SJSA1 (cell line): ENCODE results near the gene MRPL16. TPM values are rescaled to one million over a fixed set of nuclear protein-coding genes. Genes with fewer than 3 reads are reported as not detected.

Source experiments
- DNase-seq, 2 experiments: peaks; one replicate each; pipeline ENCODE4 v3.0.0-alpha.2; 2015 to 2020; ENCODE audit warnings: low spot score in 2 of 2, low read depth in 1 of 2
- H3K27ac ChIP-seq: fragments of 250-450 bp; sonication (Bioruptor Pico); 2 replicates; pipeline ENCODE4 v1.5.1; 2020; ENCODE audit warnings: mild to moderate bottlenecking, moderate library complexity
- H3K27me3 ChIP-seq: fragments of 250-450 bp; sonication (Bioruptor Pico); replicated peaks from 2 replicates; pipeline ENCODE4 v1.5.1; 2020; ENCODE audit warnings: mild to moderate bottlenecking, moderate library complexity
- H3K36me3 ChIP-seq: fragments of 250-450 bp; sonication (Bioruptor Pico); 2 replicates; pipeline ENCODE4 v1.5.1; 2020; ENCODE audit warnings: mild to moderate bottlenecking
- H3K4me1 ChIP-seq: fragments of 250-450 bp; sonication (Bioruptor Pico); replicated peaks from 2 replicates; pipeline ENCODE4 v1.6.1; 2021; ENCODE audit warnings: mild to moderate bottlenecking
- H3K4me3 ChIP-seq: fragments of 250-450 bp; sonication (Bioruptor Pico); 2 replicates; pipeline ENCODE4 v1.5.1; 2020; ENCODE audit warnings: mild to moderate bottlenecking
- H3K9me3 ChIP-seq: fragments of 250-450 bp; sonication (Bioruptor Pico); replicated peaks from 2 replicates; pipeline ENCODE4 v1.5.1; 2020; ENCODE audit warnings: mild to moderate bottlenecking
- total RNA-seq: library from RNA; depleted of rRNA; stranded (reverse); fragments of >200 nt; shearing (Covaris generic); gene quantifications from 2 replicates; pipeline ENCODE4 v1.2.3, GENCODE V29; 2014; rRNA removed

Gene MRPL16
- total RNA-seq, 1 experiment from 2014 or later: 93.0 TPM

DNA sequence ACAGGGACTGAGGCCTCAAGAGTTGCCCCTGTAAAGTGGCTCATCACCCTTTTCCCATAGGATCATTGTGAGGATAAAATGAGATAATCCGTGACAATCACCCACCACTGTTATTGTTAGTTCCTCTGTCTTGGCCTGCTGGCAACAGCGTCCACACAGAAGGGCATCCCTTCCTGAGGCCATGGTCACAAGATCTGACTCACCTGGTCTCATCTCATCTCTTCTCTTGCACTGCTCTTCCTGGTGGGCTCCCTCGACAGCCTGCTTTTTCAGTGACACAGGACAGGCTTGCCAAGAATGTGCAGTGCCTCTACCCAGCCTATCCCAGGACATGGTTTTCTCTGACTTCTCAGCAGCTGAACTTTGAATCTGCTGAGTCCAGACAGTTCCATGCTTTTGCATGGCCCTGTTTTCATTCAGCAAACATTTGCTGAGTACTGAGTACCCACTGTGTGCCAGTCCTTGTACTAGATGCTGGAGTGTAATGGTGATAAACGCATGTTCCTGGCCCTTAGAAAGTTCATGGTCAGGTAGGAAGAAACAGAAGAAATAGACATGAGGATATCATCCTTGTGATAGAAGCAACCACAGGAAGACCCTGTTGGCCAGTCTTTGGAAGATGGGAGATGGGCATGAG lies 52.1 kb downstream of the MRPL16 start:
- H3K27ac ChIP-seq: no peak overlapping the region
- DNase-seq: no peak
- no peaks in the 10 kb centered on the region for H3K9me3 ChIP-seq
- H3K27me3 ChIP-seq: no peaks in the 10 kb centered on the region
- H3K36me3 ChIP-seq: peaks cover 13% of the 10 kb centered on the region
- no peak overlapping the region for H3K4me3 ChIP-seq
- peaks cover 15% of the 10 kb centered on the region for H3K4me1 ChIP-seq

DNA sequence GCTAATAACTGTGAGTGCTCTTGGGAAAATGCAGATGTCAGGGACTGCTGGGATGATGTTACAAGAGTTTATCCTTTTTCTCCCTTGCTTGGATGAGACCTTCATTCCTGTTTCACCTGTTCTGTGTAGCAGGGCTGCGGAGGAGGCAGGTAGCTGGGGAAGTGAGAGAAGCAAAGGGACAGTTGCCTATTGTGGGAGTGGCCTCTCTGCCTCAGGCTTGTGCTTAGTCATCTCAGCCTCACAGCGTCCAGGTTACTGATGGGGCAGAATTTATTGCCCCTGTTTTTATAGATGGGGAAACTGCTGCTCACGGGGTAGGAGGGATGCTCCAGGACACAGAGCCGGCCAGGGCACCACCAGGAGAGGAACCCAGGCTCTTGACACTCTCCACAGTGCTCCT lies 53.7 kb downstream of the MRPL16 start:
- Histone ChIP-seq H3K9me3 (no peaks in the 10 kb centered on the region), H3K36me3 (peaks cover 9% of the 10 kb centered on the region), H3K4me1 (peaks cover 15% of the 10 kb centered on the region), H3K27ac (no peak overlapping the region), H3K4me3 (no peak overlapping the region), H3K27me3 (no peaks in the 10 kb centered on the region)
- DNase-seq: no peak

DNA sequence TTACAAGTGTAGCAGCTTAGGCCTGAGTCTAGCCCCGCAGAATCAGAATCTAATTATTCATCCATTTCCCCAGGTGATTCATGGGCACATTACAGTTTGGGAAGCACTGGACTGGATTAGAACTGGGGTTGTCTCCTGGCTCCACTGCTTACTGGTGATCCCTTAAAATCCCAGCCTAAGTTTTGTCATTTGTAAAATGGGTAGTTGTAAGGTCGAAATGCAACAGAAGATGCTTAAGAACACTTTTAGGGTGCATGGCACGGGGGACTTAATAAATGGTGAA lies 54.1 kb downstream of the MRPL16 start:
- peaks cover 9% of the 10 kb centered on the region for H3K36me3 ChIP-seq
- peak in 1 of 2 experiments; percentile 14 for DNase-seq
- H3K4me3 ChIP-seq: peak overlapping the region; percentile 93; the same call in 1 of the 2 replicates
- no peak overlapping the region for H3K27ac ChIP-seq
- no peaks in the 10 kb centered on the region; the same call in 1 of the 2 replicates for H3K27me3 ChIP-seq
- H3K4me1 ChIP-seq: peaks cover 15% of the 10 kb centered on the region
- H3K9me3 ChIP-seq: no peaks in the 10 kb centered on the region

Other genes starting within 250 kb of the MRPL16 start
- 19.9 and 30.3 TPM in 2 replicates for gene OSBP, start 195.0 kb downstream of the MRPL16 start, total RNA-seq
- gene PATL1, start 141.7 kb downstream of the MRPL16 start, total RNA-seq: 17.7 and 24.9 TPM in 2 replicates
- not detected in 2 replicates for gene OR10V1, start 96.9 kb downstream of the MRPL16 start, total RNA-seq
- gene STX3, start 55.4 kb downstream of the MRPL16 start, total RNA-seq: 29.7 and 31.3 TPM in 2 replicates
- gene CBLIF, start 34.7 kb upstream of the MRPL16 start, total RNA-seq: not detected in 2 replicates
- not detected in 2 replicates for gene TCN1, start 55.7 kb upstream of the MRPL16 start, total RNA-seq
- gene OOSP3, start 68.0 kb upstream of the MRPL16 start, total RNA-seq: not detected in 2 replicates
- gene OOSP1, start 127.7 kb upstream of the MRPL16 start, total RNA-seq: not detected in 2 replicates
- not detected in 2 replicates for gene OOSP4A, start 153.3 kb upstream of the MRPL16 start, total RNA-seq
- not detected in 2 replicates for gene OOSP4B, start 206.4 kb upstream of the MRPL16 start, total RNA-seq
- gene OOSP2, start 229.6 kb upstream of the MRPL16 start, total RNA-seq: not detected in 2 replicates
- gene MS4A3, start 245.9 kb upstream of the MRPL16 start, total RNA-seq: not detected in 2 replicates